Measurements from ENCODE around the gene SREK1. TPM values are rescaled to one million over a fixed set of nuclear protein-coding genes. Genes with fewer than 3 reads are reported as not detected.

The SREK1 gene
- total and polyA plus RNA-seq, 2 of the 8 experiments (the other 6 are each of a cell fraction or from before 2014, with no cell fraction given) = 10.6 to 40.4 TPM

GRCh38 chr5:66231508-66231907 lies 87.4 kb downstream of the SREK1 start:
- Histone ChIP-seq H3K4me2 (ENCODE audit: insufficient read depth in 1 of 2, low read depth in 2 of 2, low read length in 2 of 2) (no peak overlapping the region), H2BK20ac (ENCODE audit: low read length) (no peak overlapping the region), H3K18ac (ENCODE audit: extremely low read depth, low read length) (no peak overlapping the region), H3K27ac (ENCODE audit: low read depth, low read length) (no peak overlapping the region), H3K4ac (replicated peaks; ENCODE audit: insufficient read length, low read depth, low read length) (no peak overlapping the region), H3K4me1 (replicated peaks in 1 of 4; ENCODE audit: control insufficient read depth in 3 of 4, insufficient read depth in 4 of 4, low read length in 3 of 4) (peaks cover 3 to 9% (median 6%) of the 10 kb centered on the region in 4 experiments; a peak in 6 of 7 replicates), H4K91ac (replicated peaks; ENCODE audit: insufficient read length, low read length) (no peak overlapping the region), H2BK15ac (ENCODE audit: low read length) (no peak overlapping the region), H2AFZ (ENCODE audit: low read length) (no peak overlapping the region), H3K4me3 (ENCODE audit: extremely low read depth in 1 of 4, insufficient read depth in 2 of 4, low read depth in 3 of 4, low read length in 4 of 4) (no peak overlapping the region), H3K36me3 (ENCODE audit: control insufficient read depth in 2 of 4, insufficient read depth in 4 of 4, low read length in 3 of 4) (no peaks in the 10 kb centered on the region), H2BK5ac (ENCODE audit: low read depth, low read length) (no peak overlapping the region), H3K9me3 (ENCODE audit: insufficient read depth in 2 of 2, low read depth in 1 of 2, low read length in 1 of 2) (no peaks in the 10 kb centered on the region), H4K20me1 (replicated peaks in 1 of 2; ENCODE audit: control insufficient read depth in 1 of 2, insufficient read depth in 2 of 2, low read length in 2 of 2) (no peaks in the 10 kb centered on the region), H3K79me1 (ENCODE audit: low read depth, low read length) (no peaks in the 10 kb centered on the region), H3K56ac (replicated peaks; ENCODE audit: insufficient read length, low read depth, low read length) (no peak overlapping the region), H3K79me2 (ENCODE audit: control insufficient read depth in 1 of 2, insufficient read depth in 2 of 2, low read length in 2 of 2) (no peaks in the 10 kb centered on the region), H3K9ac (replicated peaks in 1 of 4; ENCODE audit: extremely low read depth in 1 of 4, low read depth in 3 of 4, low read length in 3 of 4) (no peak overlapping the region), H2BK12ac (ENCODE audit: low read depth, low read length) (no peak overlapping the region), H4K8ac (ENCODE audit: extremely low read depth, insufficient read depth, low read length) (no peak overlapping the region), H3K23me2 (ENCODE audit: low read depth, low read length) (no peaks in the 10 kb centered on the region), H4K5ac (ENCODE audit: insufficient read length, low read depth, low read length) (no peak overlapping the region), H2BK120ac (replicated peaks; ENCODE audit: low read depth, low read length) (no peak overlapping the region), H3K14ac (ENCODE audit: insufficient read length) (no peak overlapping the region), H3K27me3 (replicated peaks in 1 of 4; ENCODE audit: control insufficient read depth in 3 of 4, extremely low read depth in 1 of 4, insufficient read depth in 3 of 4, low read length in 3 of 4) (no peaks in the 10 kb centered on the region), H3K23ac (ENCODE audit: insufficient read length) (no peak overlapping the region), H2AK5ac (ENCODE audit: low read depth, low read length) (no peak overlapping the region)
- ChIA-PET POLR2A (ENCODE audit: partially characterized antibody) (no interaction called here), CTCF (ENCODE audit: partially characterized antibody) (interaction anchor here (0.8 to 2.2 kb wide), 3 partner anchors 10 to 535 kb away, joined by 3 to 7 read pairs (median 4); no protein-coding TSS in a partner anchor)
- DNase-seq (ENCODE audit: low read depth in 1 of 2, low spot score in 2 of 2) = no peak
- TF ChIP-seq NANOG (IDR thresholded peaks at IDR 0.05; ENCODE audit: insufficient read depth, low read depth, low read length, poor library complexity, severe bottlenecking) = no peak
- no peak for FAIRE-seq
- 93% methylated on average over 2 of the region's 2 CpGs; no CpG with 5 or more reads in 1 of the 2 experiments for WGBS, 2 experiments (ENCODE audit: extremely low coverage in 1 of 2, insufficient coverage in 1 of 2, insufficient read length in 1 of 2, insufficient replicate concordance in 2 of 2, low coverage in 1 of 2, low lambda C conversion rate in 2 of 2, missing lambda C conversion rate in 1 of 2)
